ENCODE measurements around the gene ABHD2.

ABHD2 gene

GRCh38 chr15:89103481-89104171 lies 15.4 kb downstream of the ABHD2 start:
- TF ChIP-seq EZH2 (IDR thresholded peaks at IDR 0.05; ENCODE audit: borderline replicate concordance, low read depth, low read length, severe bottlenecking) = no peak
- no peak for DNase-seq
- Histone ChIP-seq H3K27me3 (ENCODE audit: insufficient read depth, low read length, poor library complexity) (no peaks in the 10 kb centered on the region), H3K9me3 (ENCODE audit: insufficient read depth, low read length, severe bottlenecking) (no peaks in the 10 kb centered on the region), H3K9ac (ENCODE audit: low read depth, low read length) (no peak overlapping the region), H2AFZ (ENCODE audit: low read depth, low read length) (no peak overlapping the region), H3K4me3 (ENCODE audit: low read depth in 1 of 2, low read length in 2 of 2) (no peak overlapping the region), H3K4me1 (ENCODE audit: insufficient read depth, low read length) (no peaks in the 10 kb centered on the region), H3K4me2 (ENCODE audit: insufficient read depth, low read length) (no peak overlapping the region), H3K79me2 (ENCODE audit: insufficient read depth, low read length) (peaks cover 6% of the 10 kb centered on the region), H4K20me1 (ENCODE audit: insufficient read depth, low read length) (0 out of 2 replicates have a peak, but pooled peaks cover 3% of the 10 kb centered on the region), H3K36me3 (ENCODE audit: insufficient read depth, low read length) (peaks cover 5% of the 10 kb centered on the region; the same call in 1 of the 2 replicates), H3K27ac (ENCODE audit: low read length) (no peak overlapping the region)
- ATAC-seq (ENCODE audit: insufficient read depth, low read depth) = no peak

GRCh38 chr15:89104172-89104564 lies 15.9 kb downstream of the ABHD2 start:
- no peak for ATAC-seq (ENCODE audit: insufficient read depth, low read depth)
- H3K4me1 ChIP-seq (ENCODE audit: insufficient read depth, low read length) = no peaks in the 10 kb centered on the region

DNA sequence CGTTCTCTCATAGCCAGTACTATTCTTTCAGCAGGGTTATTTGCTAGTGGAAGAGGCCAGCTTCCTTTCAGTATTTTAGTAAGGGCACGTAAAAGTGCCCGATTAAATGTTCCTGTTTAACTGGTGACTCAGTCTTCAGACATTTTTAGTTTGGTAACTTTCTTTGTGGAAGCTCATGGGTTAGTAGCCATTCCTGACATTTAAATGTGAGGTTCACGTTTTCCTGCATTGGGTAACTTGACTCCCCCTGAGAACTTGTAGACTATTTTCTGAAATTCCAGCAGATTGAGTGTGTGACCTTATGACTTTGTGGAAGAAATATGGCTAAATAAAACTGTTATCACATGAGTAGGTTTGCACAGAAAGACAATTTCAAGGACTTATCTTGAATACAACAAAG lies 16.9 kb downstream of the ABHD2 start:
- ATAC-seq (ENCODE audit: insufficient read depth, low read depth) (no peak), DNase-seq (no peak)
- H3K4me2 ChIP-seq (ENCODE audit: insufficient read depth, low read length) = no peak overlapping the region
- no peak for TF ChIP-seq EZH2 (IDR thresholded peaks at IDR 0.05; ENCODE audit: borderline replicate concordance, low read depth, low read length, severe bottlenecking)
- no peak overlapping the region for H3K27ac ChIP-seq (ENCODE audit: low read length)
- no peaks in the 10 kb centered on the region for H3K4me1 ChIP-seq (ENCODE audit: insufficient read depth, low read length)
- H4K20me1 ChIP-seq (ENCODE audit: insufficient read depth, low read length) = 0 out of 2 replicates have a peak, but pooled peaks cover 3% of the 10 kb centered on the region
- no peaks in the 10 kb centered on the region for H3K9me3 ChIP-seq (ENCODE audit: insufficient read depth, low read length, severe bottlenecking)
- H2AFZ ChIP-seq (ENCODE audit: low read depth, low read length) = no peak overlapping the region
- H3K4me3 ChIP-seq (ENCODE audit: low read depth in 1 of 2, low read length in 2 of 2) = no peak overlapping the region
- H3K36me3 ChIP-seq (ENCODE audit: insufficient read depth, low read length) = peaks cover 5% of the 10 kb centered on the region; the same call in 1 of the 2 replicates
- no peaks in the 10 kb centered on the region for H3K27me3 ChIP-seq (ENCODE audit: insufficient read depth, low read length, poor library complexity)
- peaks cover 3% of the 10 kb centered on the region for H3K79me2 ChIP-seq (ENCODE audit: insufficient read depth, low read length)
- no peak overlapping the region for H3K9ac ChIP-seq (ENCODE audit: low read depth, low read length)

More at GRCh38 chr15:89104172-89104564, 15.9 kb downstream of the ABHD2 start:
- no peak overlapping the region for H2AFZ ChIP-seq (ENCODE audit: low read depth, low read length)
- TF ChIP-seq CTCF (IDR thresholded peaks at IDR 0.05; ENCODE audit: borderline replicate concordance, extremely low read depth, low read length, poor library complexity, severe bottlenecking) (no peak), EZH2 (IDR thresholded peaks at IDR 0.05; ENCODE audit: borderline replicate concordance, low read depth, low read length, severe bottlenecking) (no peak)
- H3K36me3 ChIP-seq (ENCODE audit: insufficient read depth, low read length) = peaks cover 5% of the 10 kb centered on the region; the same call in 1 of the 2 replicates
- H3K27me3 ChIP-seq (ENCODE audit: insufficient read depth, low read length, poor library complexity) = no peaks in the 10 kb centered on the region
- H3K9me3 ChIP-seq (ENCODE audit: insufficient read depth, low read length, severe bottlenecking) = no peaks in the 10 kb centered on the region
- H3K79me2 ChIP-seq (ENCODE audit: insufficient read depth, low read length) = peaks cover 3% of the 10 kb centered on the region
- no peak overlapping the region for H3K4me2 ChIP-seq (ENCODE audit: insufficient read depth, low read length)
- H3K4me3 ChIP-seq (ENCODE audit: low read depth in 1 of 2, low read length in 2 of 2) = no peak overlapping the region
- H3K27ac ChIP-seq (ENCODE audit: low read length) = no peak overlapping the region
- no peak for DNase-seq
- 0 out of 2 replicates have a peak, but pooled peaks cover 3% of the 10 kb centered on the region for H4K20me1 ChIP-seq (ENCODE audit: insufficient read depth, low read length)
- no peak overlapping the region for H3K9ac ChIP-seq (ENCODE audit: low read depth, low read length)

GRCh38 chr15:89106200-89106599 lies 17.9 kb downstream of the ABHD2 start:
- Histone ChIP-seq H4K20me1 (ENCODE audit: insufficient read depth, low read length) (0 out of 2 replicates have a peak, but pooled peaks cover 3% of the 10 kb centered on the region), H3K9ac (ENCODE audit: low read depth, low read length) (no peak overlapping the region), H3K27ac (ENCODE audit: low read length) (no peak overlapping the region), H3K79me2 (ENCODE audit: insufficient read depth, low read length) (peaks cover 3% of the 10 kb centered on the region), H3K36me3 (ENCODE audit: insufficient read depth, low read length) (peaks cover 5% of the 10 kb centered on the region; the same call in 1 of the 2 replicates), H3K9me3 (ENCODE audit: insufficient read depth, low read length, severe bottlenecking) (no peaks in the 10 kb centered on the region), H3K4me2 (ENCODE audit: insufficient read depth, low read length) (no peak overlapping the region), H3K27me3 (ENCODE audit: insufficient read depth, low read length, poor library complexity) (no peaks in the 10 kb centered on the region), H3K4me1 (ENCODE audit: insufficient read depth, low read length) (no peaks in the 10 kb centered on the region), H3K4me3 (ENCODE audit: low read depth in 1 of 2, low read length in 2 of 2) (no peak overlapping the region), H2AFZ (ENCODE audit: low read depth, low read length) (no peak overlapping the region)
- no peak for TF ChIP-seq CTCF (IDR thresholded peaks at IDR 0.05; ENCODE audit: borderline replicate concordance, extremely low read depth, low read length, poor library complexity, severe bottlenecking)
- TF ChIP-seq EZH2 (IDR thresholded peaks at IDR 0.05; ENCODE audit: borderline replicate concordance, low read depth, low read length, severe bottlenecking) = no peak
- DNase-seq (no peak), ATAC-seq (ENCODE audit: insufficient read depth, low read depth) (no peak)

All from DND-41 (cell line).